IgD-negative memory B cell (primary cell): ENCODE measurements around the gene IFI27. TPM values are rescaled to one million over a fixed set of nuclear protein-coding genes. Genes with fewer than 3 reads are reported as not detected.

ENCODE experiments used
- H3K27ac Mint-ChIP-seq, 3 donors: one replicate each; pipeline ENCODE4 v1.8.0; 2020 to 2022; ENCODE audit warnings: mild to moderate bottlenecking in 3 of 3, mixed read lengths in 3 of 3, moderate library complexity in 1 of 3
- H3K27me3 Mint-ChIP-seq: one replicate; pipeline ENCODE4 v1.8.0; 2021; ENCODE audit warnings: mixed read lengths
- H3K36me3 Mint-ChIP-seq: one replicate; pipeline ENCODE4 v1.8.0; 2020; ENCODE audit warnings: mild to moderate bottlenecking, mixed read lengths
- H3K4me1 Mint-ChIP-seq, 3 donors: one replicate each; pipeline ENCODE4 v1.8.0; 2020 to 2022; ENCODE audit warnings: mixed read lengths in 3 of 3, mild to moderate bottlenecking in 1 of 3
- H3K4me3 Mint-ChIP-seq, 4 donors: one replicate each; pipeline ENCODE4 v1.8.0; 2020 to 2022; ENCODE audit warnings: mild to moderate bottlenecking in 4 of 4, mixed read lengths in 4 of 4, moderate library complexity in 3 of 4
- H3K9me3 Mint-ChIP-seq, 3 donors: one replicate each; pipeline ENCODE4 v1.8.0; 2020 to 2021; ENCODE audit warnings: mixed read lengths in 3 of 3, mild to moderate bottlenecking in 1 of 3
- polyA plus RNA-seq: library from polyadenylated mRNA; unstranded; fragments of 300-500 nt; fragmentation: Illumina TruSeq; gene quantifications from one replicate; pipeline ENCODE4 v1.2.3, GENCODE V29; 2021

Gene IFI27
- polyA plus RNA-seq, 1 donor from 2014 or later, result not detected

DNA sequence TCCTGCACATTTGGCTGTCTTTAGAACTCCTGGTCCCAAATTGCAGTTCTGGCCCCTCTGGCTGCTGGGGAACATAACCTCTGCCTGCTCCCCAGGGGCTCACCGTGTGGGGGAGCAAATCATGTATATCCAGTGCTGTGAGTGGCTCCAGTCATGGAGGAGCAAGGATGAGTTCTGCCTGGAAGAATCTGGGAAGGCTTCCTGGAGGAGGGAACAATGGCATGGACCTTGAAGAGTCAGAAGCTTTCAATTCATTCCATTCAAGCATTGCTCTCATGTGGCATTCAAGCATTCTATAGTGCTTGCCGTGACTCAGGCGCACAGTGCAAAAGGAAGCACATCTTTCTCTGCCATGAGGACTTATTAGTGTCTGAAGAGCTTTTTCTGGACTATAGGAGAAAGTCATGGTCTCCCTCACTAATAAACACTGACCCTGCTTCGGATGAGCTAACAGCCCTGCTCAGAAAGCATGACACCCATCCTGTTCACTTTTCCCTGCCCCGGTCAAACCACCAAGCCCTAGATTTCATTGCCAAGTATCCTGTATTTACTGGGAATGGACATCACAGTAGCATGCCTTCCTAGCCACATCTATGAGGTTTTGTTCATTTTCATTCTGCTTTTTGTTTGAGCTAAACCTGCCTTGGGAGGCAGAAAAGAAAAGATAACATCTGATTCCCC lies 3.5 kb downstream of the IFI27 start:
- Mint-ChIP-seq H3K9me3 (no peaks in the 10 kb centered on the region), H3K4me1 (no peaks in the 10 kb centered on the region), H3K4me3 (no peak overlapping the region), H3K27ac (no peak overlapping the region), H3K36me3 (no peaks in the 10 kb centered on the region), H3K27me3 (peaks cover 6% of the 10 kb centered on the region)

DNA sequence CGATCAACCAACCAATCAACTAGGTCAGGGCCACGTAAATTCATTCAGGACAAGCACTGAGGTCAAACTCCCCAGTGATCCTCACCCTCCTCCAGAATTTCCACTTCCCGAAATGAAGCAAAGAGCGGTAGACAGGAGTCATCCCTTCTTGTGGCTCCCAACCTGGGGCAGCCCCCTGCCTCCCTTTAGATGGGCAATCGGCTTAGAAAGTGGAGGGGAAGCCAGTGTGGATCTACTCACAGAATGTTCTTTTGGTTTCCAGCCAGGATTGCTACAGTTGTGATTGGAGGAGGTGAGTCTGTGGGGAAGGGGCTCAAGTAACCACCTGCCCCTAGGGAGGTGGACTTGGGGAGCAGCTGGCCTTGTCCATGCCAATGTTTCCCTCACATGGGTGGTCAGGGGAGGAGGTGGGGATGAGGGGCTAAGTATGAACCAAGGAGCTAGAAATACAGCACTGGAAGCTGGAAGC lies 4.1 kb downstream of the IFI27 start:
- no peaks in the 10 kb centered on the region for H3K4me1 Mint-ChIP-seq
- no peak overlapping the region for H3K4me3 Mint-ChIP-seq
- peaks cover 0 to 3% (median 0%) of the 10 kb centered on the region in 3 donors for H3K9me3 Mint-ChIP-seq
- H3K27ac Mint-ChIP-seq, result no peak overlapping the region
- H3K36me3 Mint-ChIP-seq, result no peaks in the 10 kb centered on the region
- peaks cover 6% of the 10 kb centered on the region for H3K27me3 Mint-ChIP-seq

DNA sequence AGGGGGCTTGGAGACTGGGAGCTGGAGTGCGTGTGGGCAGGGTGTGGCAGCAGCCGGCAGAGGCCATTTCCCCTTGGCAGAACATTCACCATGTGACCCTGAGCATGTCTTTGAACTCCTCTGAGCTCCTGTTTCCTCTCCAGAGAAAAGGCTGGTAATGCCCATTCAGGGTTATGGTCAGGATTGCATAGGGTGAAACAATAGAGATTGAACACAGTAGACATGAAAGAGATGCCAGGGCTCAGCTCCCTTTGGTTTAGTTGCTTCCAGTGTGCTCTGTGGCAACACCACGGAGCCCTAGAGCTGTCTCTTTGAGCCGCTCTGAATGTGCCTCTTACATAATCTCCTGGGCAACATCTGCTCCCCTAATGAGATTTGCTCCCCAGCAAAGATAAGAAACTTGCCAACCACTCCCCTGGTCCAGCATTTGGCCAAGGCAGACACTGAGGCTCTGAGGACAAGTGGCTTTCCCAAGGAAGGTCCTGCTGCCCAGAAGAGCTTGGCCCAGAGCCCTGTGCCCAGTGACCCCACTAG lies 4.6 kb downstream of the IFI27 start:
- no peaks in the 10 kb centered on the region for H3K4me1 Mint-ChIP-seq
- peak overlapping the region in 1 of 3 donors; percentile 9 for H3K27ac Mint-ChIP-seq
- peaks cover 6% of the 10 kb centered on the region for H3K27me3 Mint-ChIP-seq
- H3K4me3 Mint-ChIP-seq, result no peak overlapping the region
- H3K36me3 Mint-ChIP-seq, result no peaks in the 10 kb centered on the region
- peaks cover 0 to 7% (median 0%) of the 10 kb centered on the region in 3 donors for H3K9me3 Mint-ChIP-seq

DNA sequence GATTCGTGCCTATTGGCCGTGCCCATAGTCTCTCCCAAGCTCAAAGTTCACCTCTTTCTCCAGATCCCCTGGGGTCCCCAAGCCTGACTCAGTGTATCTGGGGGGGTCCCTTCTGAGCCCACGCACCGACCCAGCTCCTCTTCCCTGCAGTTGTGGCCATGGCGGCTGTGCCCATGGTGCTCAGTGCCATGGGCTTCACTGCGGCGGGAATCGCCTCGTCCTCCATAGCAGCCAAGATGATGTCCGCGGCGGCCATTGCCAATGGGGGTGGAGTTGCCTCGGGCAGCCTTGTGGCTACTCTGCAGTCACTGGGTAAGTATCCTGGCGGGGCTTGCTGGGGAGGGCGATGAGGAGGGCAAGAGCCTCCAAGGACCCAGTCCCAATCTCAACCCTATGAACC lies 5.1 kb downstream of the IFI27 start:
- Mint-ChIP-seq H3K27me3 (peaks cover 11% of the 10 kb centered on the region), H3K27ac (peak overlapping the region in 1 of 3 donors; percentile 9), H3K36me3 (no peaks in the 10 kb centered on the region), H3K4me3 (no peak overlapping the region), H3K4me1 (no peaks in the 10 kb centered on the region), H3K9me3 (peaks cover 0 to 8% (median 3%) of the 10 kb centered on the region in 3 donors)

DNA sequence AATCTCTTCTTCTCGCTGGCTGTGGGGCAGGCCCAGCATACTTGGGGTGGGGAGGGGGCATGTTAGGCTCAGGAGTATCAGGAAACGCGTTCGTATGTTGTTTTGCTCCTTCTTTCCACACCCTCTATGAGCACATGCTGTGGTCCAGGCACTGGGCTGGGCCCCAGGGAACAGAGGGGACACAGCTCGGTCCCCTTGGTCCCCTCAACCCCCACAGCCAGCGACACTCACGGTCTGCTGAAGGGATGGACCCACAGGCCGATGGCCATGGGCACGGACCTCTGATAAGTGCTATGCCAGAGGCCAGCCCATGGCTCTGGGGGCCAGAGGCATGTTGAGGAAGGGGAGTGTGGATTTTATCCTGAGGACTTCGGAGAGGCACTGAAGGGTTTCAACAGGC lies 6.2 kb downstream of the IFI27 start:
- peaks cover 20% of the 10 kb centered on the region for H3K27me3 Mint-ChIP-seq
- H3K4me1 Mint-ChIP-seq, result no peaks in the 10 kb centered on the region
- H3K4me3 Mint-ChIP-seq, result peak overlapping the region in 1 of 4 donors; percentile 69
- peaks cover 1% of the 10 kb centered on the region for H3K36me3 Mint-ChIP-seq
- H3K27ac Mint-ChIP-seq, result no peak overlapping the region
- peaks cover 0 to 15% (median 3%) of the 10 kb centered on the region in 3 donors for H3K9me3 Mint-ChIP-seq

DNA sequence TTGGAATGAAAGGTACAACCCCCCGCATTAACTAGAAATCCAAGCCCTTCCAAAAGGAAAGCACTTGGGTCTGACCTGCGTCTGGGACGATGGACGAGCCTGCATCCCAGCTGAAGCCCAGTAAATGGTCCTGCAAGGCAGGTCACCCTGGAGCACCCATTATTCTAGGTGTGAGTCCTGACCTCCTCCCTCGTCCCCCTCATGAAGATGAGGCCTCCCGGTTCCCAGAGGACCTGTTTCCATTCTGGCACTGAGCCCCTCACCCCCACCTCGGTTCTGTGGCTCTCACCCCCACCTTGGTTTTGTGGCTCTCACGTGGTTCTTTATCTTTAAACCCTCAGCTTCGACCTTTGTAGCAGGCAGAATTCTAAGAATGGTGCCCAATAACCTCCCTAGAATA lies 7.3 kb downstream of the IFI27 start:
- Mint-ChIP-seq H3K27ac (no peak overlapping the region), H3K27me3 (peaks cover 21% of the 10 kb centered on the region), H3K4me3 (no peak overlapping the region), H3K4me1 (no peaks in the 10 kb centered on the region), H3K36me3 (peaks cover 7% of the 10 kb centered on the region), H3K9me3 (peaks cover 0 to 15% (median 3%) of the 10 kb centered on the region in 3 donors)

DNA sequence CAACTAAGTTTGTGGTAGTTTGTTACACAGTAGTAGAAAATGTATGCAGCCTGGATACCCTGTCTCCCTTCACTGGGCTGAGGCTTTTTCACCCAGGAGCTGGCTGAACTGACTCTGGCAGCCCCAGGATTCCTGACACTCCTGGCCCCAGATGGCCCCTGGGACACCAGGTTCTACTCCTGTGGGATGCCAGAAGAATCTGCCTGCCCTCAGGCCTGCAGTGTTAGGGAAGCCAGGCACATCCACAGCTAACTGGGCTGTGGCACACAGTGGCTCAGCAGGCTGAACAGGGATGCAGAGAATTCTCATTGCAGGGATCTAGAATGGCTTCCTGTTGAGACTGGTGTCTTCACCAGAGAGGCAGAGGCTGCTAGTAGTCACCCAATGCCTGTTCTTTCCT lies 8.5 kb downstream of the IFI27 start:
- peaks cover 0 to 15% (median 3%) of the 10 kb centered on the region in 3 donors for H3K9me3 Mint-ChIP-seq
- peaks cover 7% of the 10 kb centered on the region for H3K36me3 Mint-ChIP-seq
- H3K27ac Mint-ChIP-seq, result no peak overlapping the region
- H3K4me1 Mint-ChIP-seq, result no peaks in the 10 kb centered on the region
- H3K4me3 Mint-ChIP-seq, result no peak overlapping the region
- H3K27me3 Mint-ChIP-seq, result peaks cover 21% of the 10 kb centered on the region

DNA sequence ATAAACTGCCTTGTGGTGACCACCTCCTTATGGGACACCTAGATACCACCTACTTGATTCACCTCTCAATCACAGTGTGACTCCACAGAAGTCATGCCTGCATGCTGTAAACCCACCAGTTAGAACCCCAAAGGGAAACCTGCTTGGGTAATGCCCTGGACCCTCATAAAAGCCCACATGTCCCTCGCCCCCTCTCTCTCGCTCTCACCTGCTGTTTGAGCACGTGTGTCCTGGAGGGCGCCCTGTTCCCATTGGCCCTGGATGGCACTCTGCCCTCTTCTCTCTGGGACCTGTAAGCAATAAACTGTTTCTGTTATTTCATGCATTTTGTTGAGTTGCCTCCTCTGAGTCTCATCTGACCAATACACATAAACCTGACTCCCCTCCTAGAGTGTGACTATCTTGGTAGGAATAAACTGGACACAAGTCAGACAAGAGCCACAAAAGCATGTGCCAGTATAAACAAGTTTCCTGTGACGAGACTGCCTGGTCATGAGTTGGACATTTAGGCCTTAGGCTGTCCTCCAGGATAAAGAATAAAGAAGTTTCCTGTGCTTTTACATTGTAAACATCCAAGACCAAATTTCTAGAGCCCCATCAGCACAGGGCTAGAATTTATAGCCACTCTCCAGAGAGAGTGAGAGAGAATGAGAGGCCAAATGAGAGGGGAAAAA lies 10.3 kb downstream of the IFI27 start:
- Mint-ChIP-seq H3K27me3 (peaks cover 17% of the 10 kb centered on the region), H3K9me3 (peaks cover 0 to 15% (median 3%) of the 10 kb centered on the region in 3 donors), H3K4me1 (no peaks in the 10 kb centered on the region), H3K27ac (no peak overlapping the region), H3K36me3 (peaks cover 7% of the 10 kb centered on the region), H3K4me3 (no peak overlapping the region)

DNA sequence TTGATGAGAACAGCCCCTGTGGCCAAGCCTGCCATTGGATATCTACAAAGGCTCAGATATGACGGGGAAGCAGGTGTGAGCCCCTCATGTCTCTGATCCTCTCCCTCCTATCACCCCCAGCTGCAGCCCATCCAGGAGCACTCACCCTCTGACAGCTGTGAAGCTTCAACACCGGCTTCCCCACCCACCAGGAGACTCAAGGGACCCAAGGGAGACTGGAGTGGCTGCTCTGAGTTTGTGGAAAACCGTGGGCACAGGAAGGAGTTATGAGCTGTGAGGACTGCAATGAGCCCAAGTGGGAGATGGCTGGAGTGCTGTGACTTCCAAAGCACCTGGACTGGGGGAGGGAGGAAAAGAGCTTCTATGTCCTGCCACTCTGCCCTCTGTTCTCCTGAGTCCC lies 10.9 kb downstream of the IFI27 start:
- H3K4me3 Mint-ChIP-seq, result no peak overlapping the region
- H3K27me3 Mint-ChIP-seq, result peaks cover 15% of the 10 kb centered on the region
- H3K4me1 Mint-ChIP-seq, result no peaks in the 10 kb centered on the region
- peaks cover 7% of the 10 kb centered on the region for H3K36me3 Mint-ChIP-seq
- H3K27ac Mint-ChIP-seq, result no peak overlapping the region
- H3K9me3 Mint-ChIP-seq, result peaks cover 0 to 15% (median 3%) of the 10 kb centered on the region in 3 donors

DNA sequence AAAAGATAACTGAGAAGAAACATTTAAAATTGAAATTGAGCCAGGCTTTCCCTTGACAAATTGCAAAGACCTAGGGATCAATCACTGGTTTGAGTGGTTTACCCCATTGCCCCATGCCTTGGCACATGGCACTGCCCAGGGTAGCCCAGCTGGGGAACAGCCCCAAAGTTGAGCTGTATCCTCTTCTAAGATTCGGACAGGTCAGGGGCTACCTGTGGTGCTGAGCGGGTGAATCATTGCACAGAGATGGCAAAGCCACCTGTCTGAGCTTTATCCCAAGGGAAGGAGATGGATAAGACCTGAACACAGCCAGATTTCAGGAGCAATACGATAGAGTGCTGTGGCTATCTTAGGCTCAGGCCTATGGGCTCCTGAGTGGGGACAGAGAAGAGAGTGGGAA lies 11.9 kb downstream of the IFI27 start:
- Mint-ChIP-seq H3K9me3 (peaks cover 0 to 15% (median 3%) of the 10 kb centered on the region in 3 donors), H3K27me3 (peaks cover 15% of the 10 kb centered on the region), H3K36me3 (peaks cover 7% of the 10 kb centered on the region), H3K4me3 (no peak overlapping the region), H3K4me1 (no peaks in the 10 kb centered on the region), H3K27ac (no peak overlapping the region)

DNA sequence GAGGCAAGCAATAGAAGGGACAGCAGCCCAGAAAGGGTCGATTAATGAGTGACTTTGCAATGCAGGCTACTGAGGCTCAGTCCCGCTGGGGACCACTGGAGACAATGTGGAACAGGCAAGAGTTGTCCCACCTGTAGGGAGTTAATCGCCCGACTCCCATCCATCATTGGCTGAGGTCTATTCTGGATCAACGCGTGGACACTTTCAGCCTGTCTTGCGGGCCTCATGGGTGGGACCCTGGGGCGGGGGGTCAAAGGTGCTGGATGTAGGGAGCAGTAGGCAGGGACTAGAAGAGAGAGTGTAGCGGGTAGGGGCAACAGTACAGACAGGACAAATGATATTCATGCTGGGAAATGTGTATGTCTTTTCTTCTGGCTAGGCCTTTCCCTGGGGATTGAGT lies 12.8 kb downstream of the IFI27 start:
- peaks cover 15% of the 10 kb centered on the region for H3K27me3 Mint-ChIP-seq
- peaks cover 0 to 15% (median 3%) of the 10 kb centered on the region in 3 donors for H3K9me3 Mint-ChIP-seq
- H3K27ac Mint-ChIP-seq, result no peak overlapping the region
- no peaks in the 10 kb centered on the region for H3K4me1 Mint-ChIP-seq
- no peak overlapping the region for H3K4me3 Mint-ChIP-seq
- H3K36me3 Mint-ChIP-seq, result peaks cover 7% of the 10 kb centered on the region

DNA sequence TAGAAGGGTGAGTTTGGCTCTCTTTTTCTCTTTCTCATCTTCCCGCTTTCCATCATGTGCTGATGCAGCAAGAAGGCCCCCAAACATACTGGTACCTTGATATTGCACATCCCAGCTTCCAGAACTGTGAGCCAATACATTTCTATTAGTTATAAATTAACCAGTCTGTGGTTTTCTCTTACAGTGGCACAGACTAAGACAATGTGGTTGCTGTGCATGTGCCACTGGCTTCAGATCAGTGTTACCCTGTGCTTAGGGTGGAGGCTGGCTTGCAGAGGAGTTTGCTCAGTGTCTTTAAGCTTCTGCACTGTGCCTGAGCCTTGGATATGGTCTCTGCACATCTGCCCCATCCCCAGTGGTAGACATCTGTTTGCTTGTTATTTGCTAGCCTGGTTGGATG lies 13.3 kb downstream of the IFI27 start:
- peaks cover 7% of the 10 kb centered on the region for H3K36me3 Mint-ChIP-seq
- no peak overlapping the region for H3K4me3 Mint-ChIP-seq
- peaks cover 0 to 5% (median 4%) of the 10 kb centered on the region in 3 donors for H3K4me1 Mint-ChIP-seq
- H3K27ac Mint-ChIP-seq, result no peak overlapping the region
- H3K27me3 Mint-ChIP-seq, result peaks cover 15% of the 10 kb centered on the region
- H3K9me3 Mint-ChIP-seq, result peaks cover 0 to 15% (median 3%) of the 10 kb centered on the region in 3 donors

DNA sequence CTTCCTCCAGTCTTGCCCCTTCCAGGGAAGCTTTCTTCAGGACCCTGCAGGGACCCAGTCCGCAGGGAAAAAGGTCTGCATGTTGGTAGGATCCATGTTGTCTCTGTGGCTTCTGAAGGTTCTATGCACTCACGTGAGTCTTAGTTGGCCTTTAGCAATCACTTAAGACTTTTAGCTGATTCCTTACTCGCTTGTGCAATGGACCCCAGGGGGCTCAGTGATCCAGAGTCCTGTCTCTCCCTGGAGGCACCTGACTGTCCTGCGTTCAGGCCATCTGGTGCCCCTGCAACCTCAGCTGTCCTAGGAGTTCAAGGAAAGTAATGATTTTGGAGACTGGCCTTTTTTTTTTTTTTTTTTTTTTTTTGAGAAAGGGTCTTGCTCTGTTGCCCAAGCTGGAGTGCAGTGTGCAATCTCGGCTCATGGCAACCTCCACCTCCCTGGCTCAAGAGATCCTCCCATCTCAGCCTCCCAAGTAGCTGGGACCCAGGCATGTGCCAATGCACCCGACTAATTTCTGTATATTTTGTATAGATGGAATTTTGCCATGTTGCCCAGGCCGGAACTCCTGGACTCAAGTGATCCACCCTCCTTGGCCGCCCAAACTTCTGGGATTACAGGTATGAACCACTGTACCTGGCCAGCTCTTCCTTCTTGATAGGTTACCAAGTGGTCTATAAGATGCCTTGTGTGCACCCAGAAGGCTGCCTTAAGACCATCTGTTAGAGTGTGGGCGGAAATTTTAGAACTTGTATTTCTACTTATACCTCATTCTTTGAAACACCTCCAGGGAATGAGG lies 14.2 kb downstream of the IFI27 start:
- peaks cover 0 to 10% (median 3%) of the 10 kb centered on the region in 3 donors for H3K9me3 Mint-ChIP-seq
- peaks cover 4 to 9% (median 5%) of the 10 kb centered on the region in 3 donors for H3K4me1 Mint-ChIP-seq
- peak overlapping the region in 1 of 4 donors; percentile 48 for H3K4me3 Mint-ChIP-seq
- peaks cover 7% of the 10 kb centered on the region for H3K36me3 Mint-ChIP-seq
- H3K27me3 Mint-ChIP-seq, result peaks cover 15% of the 10 kb centered on the region
- H3K27ac Mint-ChIP-seq, result no peak overlapping the region

DNA sequence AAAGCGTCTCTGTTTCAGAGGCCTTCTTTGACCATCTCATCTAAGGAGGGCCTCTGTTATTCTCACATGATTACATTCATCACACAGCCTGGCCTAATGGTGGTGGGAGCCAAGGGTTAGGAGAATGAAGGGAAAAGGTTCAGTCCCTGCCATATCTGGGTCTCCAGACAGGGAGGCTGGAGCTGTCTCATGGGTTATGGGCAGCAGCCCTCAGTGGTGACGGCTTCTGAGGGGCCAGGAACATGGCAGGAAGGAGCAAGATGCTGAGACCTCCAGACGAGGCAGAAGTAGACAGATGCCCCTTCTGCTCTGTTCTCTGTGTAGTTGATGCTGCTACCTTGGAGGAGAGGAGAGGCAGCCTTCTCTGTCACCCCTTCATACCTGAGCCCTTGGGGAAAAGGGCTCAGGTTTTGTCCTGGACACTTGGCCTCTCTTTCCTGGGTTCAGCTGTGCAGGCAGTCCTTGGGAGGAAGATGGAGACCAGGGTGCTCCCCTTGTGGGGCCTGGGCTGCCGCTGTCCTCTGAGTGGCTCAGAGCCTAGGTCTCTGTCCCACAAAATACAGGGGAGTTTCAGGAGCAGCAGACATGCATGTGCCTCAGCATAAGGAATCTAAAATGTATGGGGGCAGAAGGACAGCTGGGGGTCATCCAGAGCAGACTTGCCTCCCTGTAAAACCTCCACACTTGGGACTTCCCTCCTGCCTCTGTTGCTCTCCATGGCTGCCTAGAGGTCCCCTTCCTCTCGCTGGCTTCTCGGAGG lies 15.3 kb downstream of the IFI27 start:
- Mint-ChIP-seq H3K36me3 (peaks cover 7% of the 10 kb centered on the region), H3K27me3 (peaks cover 8% of the 10 kb centered on the region), H3K9me3 (peaks cover 0 to 4% (median 0%) of the 10 kb centered on the region in 3 donors), H3K27ac (no peak overlapping the region), H3K4me1 (peaks cover 11 to 13% (median 11%) of the 10 kb centered on the region in 3 donors), H3K4me3 (no peak overlapping the region)
